Activated CD4-positive, alpha-beta memory T cell treated with anti-CD3 and anti-CD28 coated beads, Interleukin-2, amount 10 ng/mL, durations not matched to agents 7 days and 5 days (primary cell): Measurements from ENCODE around the gene AHDC1. TPM values are rescaled to one million over a fixed set of nuclear protein-coding genes. Genes with fewer than 3 reads are reported as not detected.
"Not testable (repeated sequence)": the region's sequence is repeated elsewhere in the genome, so short reads cannot be mapped to it uniquely, and the experiment has no call there.

ENCODE experiments used
- CTCF ChIA-PET: fragments of 350-600 bp; sonication (Branson Sonifier 250); formaldehyde crosslinking; loops from one replicate; lab custom pipeline; 2021; ENCODE audit warnings: antibody characterized with exemption, inconsistent platforms; lab: Charles Lee
- POLR2A ChIA-PET: fragments of 350-600 bp; sonication (Branson Sonifier 250); formaldehyde crosslinking; loops from one replicate; lab custom pipeline; 2021; ENCODE audit warnings: antibody characterized with exemption; lab: Charles Lee
- DNase-seq: peaks from one replicate; pipeline ENCODE4 v3.0.0-alpha.2; 2020
- H3K27ac Mint-ChIP-seq: one replicate; pipeline ENCODE4 v1.8.0; 2021; ENCODE audit warnings: mild to moderate bottlenecking, mixed read lengths
- H3K27me3 Mint-ChIP-seq: one replicate; pipeline ENCODE4 v1.8.0; 2021; ENCODE audit warnings: mixed read lengths
- H3K36me3 Mint-ChIP-seq: one replicate; pipeline ENCODE4 v1.8.0; 2021; ENCODE audit warnings: low read depth, mixed read lengths
- H3K4me1 Mint-ChIP-seq: one replicate; pipeline ENCODE4 v1.8.0; 2021; ENCODE audit warnings: mixed read lengths
- H3K4me3 Mint-ChIP-seq: one replicate; pipeline ENCODE4 v1.8.0; 2021; ENCODE audit warnings: mild to moderate bottlenecking, mixed read lengths
- H3K9me3 Mint-ChIP-seq: one replicate; pipeline ENCODE4 v1.8.0; 2021; ENCODE audit warnings: mixed read lengths
- total RNA-seq, 2 experiments: library from RNA; stranded (reverse); gene quantifications; one replicate each; pipeline ENCODE4 v1.2.3, GENCODE V29; 2021

AHDC1 gene
- total RNA-seq, 2 experiments from 2014 or later: 16.9 to 18.9 TPM

DNA sequence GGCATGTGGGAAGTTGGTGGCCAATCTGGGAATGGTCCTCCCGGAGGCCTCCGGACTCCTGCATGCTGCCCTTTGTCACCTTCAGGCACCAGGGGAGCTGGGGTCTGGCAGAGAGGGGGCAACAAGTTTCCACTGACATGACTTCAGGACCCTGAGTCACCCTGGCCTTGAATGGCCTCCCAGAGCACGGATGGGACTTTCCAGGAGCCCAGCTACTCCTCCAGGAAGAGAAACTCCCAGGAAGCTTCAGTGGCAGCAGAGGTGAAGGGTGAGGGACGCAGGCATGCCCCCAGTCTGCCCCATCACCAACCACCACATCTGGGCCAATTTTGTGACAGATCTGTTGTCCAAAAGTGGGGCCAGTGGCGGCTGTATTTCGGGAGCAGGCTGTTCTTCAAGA, 58.1 kb downstream of the AHDC1 start:
- no peak for DNase-seq
- ChIA-PET CTCF (no interaction called here), POLR2A (no interaction called here)
- H3K4me3 Mint-ChIP-seq: no peak overlapping the region
- peaks cover 6% of the 10 kb centered on the region for H3K4me1 Mint-ChIP-seq
- peaks cover 2% of the 10 kb centered on the region for H3K36me3 Mint-ChIP-seq
- no peaks in the 10 kb centered on the region for H3K27me3 Mint-ChIP-seq
- no peaks in the 10 kb centered on the region for H3K9me3 Mint-ChIP-seq
- H3K27ac Mint-ChIP-seq: no peak overlapping the region

DNA sequence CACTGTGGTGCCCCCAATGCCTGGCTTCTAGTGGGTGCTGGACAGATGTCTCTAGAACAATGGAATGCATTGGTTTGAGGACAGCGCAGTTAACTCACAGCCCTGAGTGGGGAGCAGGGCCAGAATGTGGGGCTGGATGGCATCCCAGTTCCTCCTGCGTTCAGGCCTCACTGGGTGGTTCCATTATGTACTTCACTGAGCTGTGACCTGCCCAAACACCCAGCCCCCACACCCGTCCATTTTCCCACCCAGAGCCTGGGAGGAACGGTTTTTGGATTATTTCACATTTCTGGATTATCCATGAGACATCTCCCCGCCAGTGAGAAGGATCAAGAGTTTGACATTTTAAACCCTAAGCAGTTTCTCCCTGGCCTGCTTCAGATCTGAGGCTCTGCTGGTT, 58.7 kb downstream of the AHDC1 start:
- DNase-seq: no peak
- H3K9me3 Mint-ChIP-seq: no peaks in the 10 kb centered on the region
- no peak overlapping the region for H3K27ac Mint-ChIP-seq
- no peak overlapping the region for H3K4me3 Mint-ChIP-seq
- peaks cover 10% of the 10 kb centered on the region for H3K4me1 Mint-ChIP-seq
- peaks cover 2% of the 10 kb centered on the region for H3K36me3 Mint-ChIP-seq
- POLR2A ChIA-PET: interaction anchor here (1.6 kb wide), 1 partner anchor 55 kb away, joined by 5 read pairs; the partner anchor contains the start of gene WASF2
- CTCF ChIA-PET: interaction anchor here (1.6 kb wide), 1 partner anchor 11 kb away, joined by 10 read pairs; no protein-coding TSS in a partner anchor
- H3K27me3 Mint-ChIP-seq: no peaks in the 10 kb centered on the region

DNA sequence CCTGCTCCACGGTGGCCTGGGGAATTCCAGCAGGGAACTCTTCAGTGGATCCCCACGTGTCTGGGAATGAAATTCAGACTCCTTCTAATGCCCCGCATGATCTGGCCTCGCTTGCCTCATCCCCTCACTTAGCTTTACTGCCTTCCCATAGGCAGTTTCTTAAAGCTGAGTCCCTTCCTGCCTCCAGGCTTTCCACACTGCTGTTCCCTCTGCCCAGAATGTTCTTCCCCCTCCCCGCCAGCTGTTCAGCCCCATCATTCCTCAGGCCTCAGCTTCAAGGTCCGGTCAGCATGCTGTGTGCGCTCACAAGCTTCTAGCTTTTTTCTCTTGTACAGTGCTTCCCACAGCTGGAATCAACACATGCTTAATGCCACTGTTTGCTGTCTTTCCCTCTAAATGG, 59.1 kb downstream of the AHDC1 start:
- ChIA-PET POLR2A (interaction anchor here (1.6 kb wide), 1 partner anchor 55 kb away, joined by 5 read pairs; the partner anchor contains the start of gene WASF2), CTCF (interaction anchor here (1.6 kb wide), 1 partner anchor 12 kb away, joined by 10 read pairs; no protein-coding TSS in a partner anchor)
- Mint-ChIP-seq H3K4me3 (no peak overlapping the region), H3K27me3 (no peaks in the 10 kb centered on the region), H3K4me1 (peaks cover 11% of the 10 kb centered on the region), H3K36me3 (peaks cover 2% of the 10 kb centered on the region), H3K27ac (no peak overlapping the region), H3K9me3 (no peaks in the 10 kb centered on the region)
- DNase-seq: no peak

DNA sequence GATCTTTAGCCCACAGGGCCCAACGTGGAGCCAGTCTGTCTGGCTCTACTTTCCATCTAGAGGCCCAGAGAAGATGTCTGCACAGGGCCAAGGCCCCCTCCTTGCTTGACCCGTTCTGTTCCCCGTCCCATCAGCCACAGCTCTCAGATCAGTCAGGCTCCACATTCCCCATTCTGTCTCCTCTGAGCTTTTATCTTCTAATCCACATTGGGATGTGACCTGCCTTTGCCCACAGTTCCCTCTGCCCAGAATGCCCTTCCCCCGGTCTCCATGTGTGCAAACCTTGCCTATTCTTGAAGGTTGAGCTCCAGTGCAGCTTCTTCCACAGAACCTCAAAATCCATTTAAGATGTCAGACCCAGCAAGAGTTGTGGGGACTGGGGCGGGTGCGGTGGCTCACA, 60.7 kb downstream of the AHDC1 start:
- H3K27me3 Mint-ChIP-seq: no peaks in the 10 kb centered on the region
- no peaks in the 10 kb centered on the region for H3K36me3 Mint-ChIP-seq
- ChIA-PET POLR2A (interaction anchor here (0.8 to 1.9 kb wide), 2 partner anchors 13 to 120 kb away, joined by 3 to 8 read pairs; no protein-coding TSS in a partner anchor), CTCF (interaction anchor here (1.2 to 1.6 kb wide), 3 partner anchors 13 to 26 kb away, joined by 3 to 10 read pairs (median 3); no protein-coding TSS in a partner anchor)
- no peak overlapping the region for H3K27ac Mint-ChIP-seq
- no peak overlapping the region for H3K4me3 Mint-ChIP-seq
- H3K4me1 Mint-ChIP-seq: peaks cover 11% of the 10 kb centered on the region
- no peaks in the 10 kb centered on the region for H3K9me3 Mint-ChIP-seq
- DNase-seq: no peak

DNA sequence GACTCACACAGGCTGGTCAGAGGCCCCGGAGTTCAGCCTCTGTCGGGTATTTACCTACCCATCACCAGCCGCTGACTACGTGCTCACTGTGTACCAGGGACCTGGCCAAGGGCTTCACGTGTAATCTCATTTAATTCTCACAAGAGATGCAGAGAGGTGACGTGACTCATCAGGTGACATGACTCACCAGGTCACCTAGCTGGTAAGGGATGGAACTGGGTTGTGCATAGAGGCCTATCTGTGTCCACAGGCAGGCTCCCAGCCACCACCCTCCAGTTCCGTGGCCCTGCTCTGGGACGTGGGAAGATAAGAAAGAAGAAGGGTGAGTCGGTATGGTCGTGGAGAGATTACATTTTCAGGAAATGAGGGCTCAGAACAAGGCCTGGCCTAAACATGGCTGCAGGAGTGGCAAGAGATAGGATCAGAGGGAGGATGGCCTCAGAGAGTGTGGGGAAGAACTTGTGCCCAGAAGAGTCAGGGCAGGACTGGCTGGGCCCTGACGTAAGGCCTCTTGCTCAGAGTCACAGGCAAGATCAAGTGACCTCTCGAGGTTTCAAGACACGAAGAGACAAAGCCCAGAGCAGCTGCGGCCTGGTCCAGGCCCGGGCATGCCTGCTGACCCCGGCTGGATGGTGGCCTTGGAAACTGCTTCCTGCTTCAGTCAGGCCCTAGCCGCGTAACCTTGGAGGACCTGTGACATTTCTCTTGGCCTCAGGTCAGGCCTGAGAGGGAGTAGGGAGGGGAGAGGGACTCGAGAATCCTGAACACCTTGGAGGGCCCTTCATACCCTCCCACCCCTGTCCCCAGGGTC, 61.3 kb downstream of the AHDC1 start:
- H3K4me1 Mint-ChIP-seq: peaks cover 11% of the 10 kb centered on the region
- no peak overlapping the region for H3K4me3 Mint-ChIP-seq
- POLR2A ChIA-PET: interaction anchor here (0.8 to 1.9 kb wide), 2 partner anchors 14 to 120 kb away, joined by 3 to 8 read pairs; no protein-coding TSS in a partner anchor
- no peak for DNase-seq
- H3K36me3 Mint-ChIP-seq: no peaks in the 10 kb centered on the region
- no peaks in the 10 kb centered on the region for H3K27me3 Mint-ChIP-seq
- H3K9me3 Mint-ChIP-seq: no peaks in the 10 kb centered on the region
- H3K27ac Mint-ChIP-seq: peak overlapping the region; percentile 19
- CTCF ChIA-PET: interaction anchor here (1.2 kb wide), 1 partner anchor 27 kb away, joined by 3 read pairs; no protein-coding TSS in a partner anchor

DNA sequence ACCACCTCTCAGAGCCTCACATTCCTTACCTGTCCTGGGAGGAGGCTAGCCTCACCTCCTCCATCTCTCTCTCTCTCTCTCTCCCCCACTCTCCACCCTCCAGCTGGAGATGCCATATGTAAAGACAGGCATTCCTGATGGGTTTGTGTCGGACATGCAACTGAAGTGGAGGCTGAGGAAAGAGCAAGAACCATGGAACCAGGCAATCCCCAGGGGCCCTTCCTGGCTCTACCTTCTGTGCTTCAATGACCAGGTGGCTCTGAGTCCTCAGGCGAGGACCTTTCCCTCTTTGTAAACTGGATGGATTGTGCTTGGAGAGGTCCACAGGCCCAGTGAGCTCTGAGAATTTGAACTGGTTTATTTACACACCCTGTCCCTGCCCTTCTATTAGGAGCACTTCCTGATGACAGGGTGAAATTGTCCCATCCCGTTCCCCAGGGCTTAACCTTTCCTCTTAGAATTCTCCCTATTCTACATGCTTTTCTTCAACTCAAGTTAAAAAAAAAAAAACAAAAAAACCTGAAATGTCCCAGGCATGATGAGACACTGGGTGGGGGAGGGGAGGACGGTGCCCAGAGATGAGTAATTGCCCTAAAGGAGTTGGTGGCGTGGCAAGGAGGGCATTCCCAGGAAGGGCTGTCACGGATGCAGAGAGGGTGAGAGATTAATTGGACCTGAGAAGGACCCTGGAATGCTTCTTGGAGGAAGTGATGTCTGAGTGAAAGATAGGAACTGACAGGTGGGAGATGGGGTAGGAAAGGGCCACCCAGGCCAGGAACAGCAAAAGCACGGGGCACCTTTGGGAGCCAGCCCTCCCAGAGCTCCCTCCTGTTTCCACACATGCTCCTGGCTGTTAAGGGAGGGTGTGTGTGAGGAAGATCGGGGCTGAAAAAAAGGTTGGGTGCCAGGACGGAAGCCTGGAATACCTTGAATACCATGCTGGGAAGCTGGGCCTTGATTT, 63.8 kb downstream of the AHDC1 start:
- no peak for DNase-seq
- H3K9me3 Mint-ChIP-seq: no peaks in the 10 kb centered on the region
- peaks cover 11% of the 10 kb centered on the region for H3K4me1 Mint-ChIP-seq
- H3K27ac Mint-ChIP-seq: no peak overlapping the region
- no peaks in the 10 kb centered on the region for H3K36me3 Mint-ChIP-seq
- H3K27me3 Mint-ChIP-seq: no peaks in the 10 kb centered on the region
- ChIA-PET CTCF (interaction anchor here (0.6 kb wide), 1 partner anchor 9 kb away, joined by 5 read pairs; no protein-coding TSS in a partner anchor), POLR2A (no interaction called here)
- no peak overlapping the region for H3K4me3 Mint-ChIP-seq

DNA sequence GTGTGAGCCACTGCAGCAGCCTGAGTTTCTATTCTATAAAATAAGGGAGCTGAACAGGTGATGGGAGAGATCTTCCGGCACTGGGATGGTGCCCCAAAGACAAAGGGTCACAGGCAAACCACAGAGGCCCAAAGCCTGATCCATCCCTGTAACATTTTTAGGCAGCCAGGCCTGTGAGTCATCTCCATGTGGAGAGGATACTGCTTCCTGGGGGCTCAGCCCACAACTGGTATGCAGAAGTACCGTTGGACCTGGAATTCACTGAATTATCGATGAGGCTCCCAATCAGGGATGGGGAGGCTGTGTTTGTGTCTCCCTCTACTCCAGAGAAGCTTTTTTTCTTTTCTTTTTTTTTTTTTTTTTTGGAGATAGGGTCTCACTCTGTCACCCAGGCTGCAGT, 65.2 kb downstream of the AHDC1 start:
- Mint-ChIP-seq H3K9me3 (no peaks in the 10 kb centered on the region), H3K4me3 (no peak overlapping the region), H3K27ac (no peak overlapping the region), H3K4me1 (peaks cover 11% of the 10 kb centered on the region), H3K27me3 (no peaks in the 10 kb centered on the region), H3K36me3 (no peaks in the 10 kb centered on the region)
- ChIA-PET POLR2A (no interaction called here), CTCF (interaction anchor here (0.7 to 1.4 kb wide), 4 partner anchors 16 to 1260 kb away, joined by 3 to 4 read pairs (median 3); no protein-coding TSS in a partner anchor)
- no peak for DNase-seq

DNA sequence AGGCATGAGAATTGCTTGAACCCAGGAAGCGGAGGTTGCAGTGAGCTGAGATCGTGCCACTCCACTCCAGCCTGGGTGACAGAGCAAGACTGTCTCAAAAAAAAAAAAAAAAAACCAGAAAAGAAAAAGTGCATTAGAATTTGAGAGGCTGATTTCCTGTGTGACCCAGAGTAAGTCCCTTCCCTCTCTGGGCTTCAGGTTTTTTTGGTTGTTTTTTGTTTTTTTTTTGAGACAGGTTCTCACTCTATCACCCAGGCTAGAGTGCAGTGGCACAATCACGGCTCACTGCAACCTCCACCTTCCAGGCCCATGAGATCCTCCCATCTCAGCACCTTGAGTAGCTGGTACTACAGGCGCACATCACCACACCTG, 65.7 kb downstream of the AHDC1 start:
- H3K36me3 Mint-ChIP-seq, POLR2A ChIA-PET, H3K27ac Mint-ChIP-seq, H3K9me3 Mint-ChIP-seq, H3K4me1 Mint-ChIP-seq, DNase-seq, H3K27me3 Mint-ChIP-seq, H3K4me3 Mint-ChIP-seq: not testable (repeated sequence)
- CTCF ChIA-PET: interaction anchor here (0.7 to 1.4 kb wide), 4 partner anchors 15 to 1261 kb away, joined by 3 to 4 read pairs (median 3); no protein-coding TSS in a partner anchor

DNA sequence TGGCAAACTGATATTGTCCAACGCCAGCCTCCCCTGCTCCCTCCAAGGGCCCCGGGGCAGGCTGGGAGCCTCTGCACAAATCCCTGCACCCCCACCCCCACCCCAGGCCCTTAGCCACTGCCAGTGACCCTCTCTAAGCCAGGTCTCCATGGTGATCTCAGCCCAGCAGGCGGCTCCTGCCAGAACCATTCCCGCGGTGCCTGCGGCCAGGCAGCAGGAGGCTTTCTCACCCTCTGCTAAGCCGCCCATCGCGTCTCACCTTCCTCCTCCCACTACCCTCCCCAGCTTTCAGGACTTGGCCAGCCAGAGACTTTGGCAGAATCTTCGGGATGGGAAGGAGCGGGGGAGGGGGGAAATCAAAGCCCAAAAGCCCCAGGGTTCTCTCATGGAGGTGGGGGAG, 67.2 kb downstream of the AHDC1 start:
- peaks cover 20% of the 10 kb centered on the region for H3K4me1 Mint-ChIP-seq
- H3K9me3 Mint-ChIP-seq: no peaks in the 10 kb centered on the region
- H3K4me3 Mint-ChIP-seq: no peak overlapping the region
- no peak overlapping the region for H3K27ac Mint-ChIP-seq
- ChIA-PET POLR2A (interaction anchor here (1.0 kb wide), 1 partner anchor 11 kb away, joined by 3 read pairs; no protein-coding TSS in a partner anchor), CTCF (interaction anchor here (0.7 kb wide), 1 partner anchor 65 kb away, joined by 3 read pairs; no protein-coding TSS in a partner anchor)
- no peaks in the 10 kb centered on the region for H3K27me3 Mint-ChIP-seq
- H3K36me3 Mint-ChIP-seq: peaks cover 8% of the 10 kb centered on the region
- no peak for DNase-seq

DNA sequence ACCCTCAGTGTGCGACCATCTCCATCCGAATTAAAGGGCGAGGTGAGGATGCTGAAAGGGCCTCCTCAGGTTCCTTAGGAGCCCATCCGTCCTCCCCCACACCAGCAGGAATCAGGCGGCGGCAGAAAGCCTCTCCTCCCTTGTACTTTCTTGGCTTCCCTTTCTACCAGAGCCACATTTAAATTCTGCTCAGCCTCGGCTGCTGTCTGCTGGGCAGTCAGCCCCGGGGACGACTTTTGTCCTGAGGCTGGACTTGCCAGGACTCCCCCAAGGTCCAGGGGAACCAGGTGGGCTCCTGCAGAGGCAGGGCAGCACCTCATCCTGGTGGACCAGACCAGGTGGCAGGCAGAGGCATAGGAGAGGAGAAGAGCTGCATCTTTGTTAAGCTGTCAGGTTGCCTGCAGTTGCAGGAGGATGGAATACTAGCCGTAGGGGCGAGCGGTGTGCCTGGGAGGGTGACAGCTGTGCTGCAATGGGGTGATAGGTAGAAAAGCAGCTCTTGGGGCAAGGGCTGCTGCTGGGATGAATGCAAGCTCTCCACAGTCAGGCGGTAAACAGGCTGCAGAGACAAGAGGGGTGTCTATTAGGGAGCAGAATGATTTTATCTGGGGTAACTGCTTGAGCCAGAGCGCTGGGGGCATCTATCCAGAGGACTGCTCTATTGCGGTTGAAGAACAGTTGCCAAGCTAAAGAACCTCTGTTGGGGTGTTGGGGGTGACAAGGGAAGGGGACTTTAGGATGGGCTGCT, 67.8 kb downstream of the AHDC1 start:
- ChIA-PET POLR2A (interaction anchor here (1.0 kb wide), 1 partner anchor 11 kb away, joined by 3 read pairs; no protein-coding TSS in a partner anchor), CTCF (interaction anchor here (0.7 kb wide), 1 partner anchor 65 kb away, joined by 3 read pairs; no protein-coding TSS in a partner anchor)
- peaks cover 22% of the 10 kb centered on the region for H3K4me1 Mint-ChIP-seq
- H3K27ac Mint-ChIP-seq: no peak overlapping the region
- DNase-seq: no peak
- H3K36me3 Mint-ChIP-seq: peaks cover 8% of the 10 kb centered on the region
- H3K27me3 Mint-ChIP-seq: no peaks in the 10 kb centered on the region
- H3K9me3 Mint-ChIP-seq: no peaks in the 10 kb centered on the region
- no peak overlapping the region for H3K4me3 Mint-ChIP-seq

DNA sequence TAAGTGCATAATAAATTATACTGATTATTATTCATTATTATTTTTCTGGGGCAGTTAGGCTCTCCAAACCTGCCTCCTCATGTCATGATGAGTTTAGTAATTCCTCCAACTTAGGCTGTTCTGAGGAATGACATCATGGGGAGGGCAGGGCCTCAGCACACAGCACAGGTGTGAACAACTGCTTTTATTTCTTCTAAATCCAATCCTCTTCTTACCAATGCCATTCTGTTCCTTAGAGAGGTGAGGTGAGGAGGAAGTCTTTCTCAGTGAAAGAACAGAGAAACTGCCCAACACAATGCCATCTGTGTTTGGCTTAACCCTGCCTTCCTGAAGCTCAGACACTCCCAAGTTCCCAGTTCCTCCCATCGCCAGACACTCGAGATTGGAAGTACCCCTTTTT, 68.6 kb downstream of the AHDC1 start:
- POLR2A ChIA-PET: no interaction called here
- no peak overlapping the region for H3K4me3 Mint-ChIP-seq
- no peak overlapping the region for H3K27ac Mint-ChIP-seq
- peaks cover 19% of the 10 kb centered on the region for H3K4me1 Mint-ChIP-seq
- DNase-seq: no peak
- CTCF ChIA-PET: no interaction called here
- no peaks in the 10 kb centered on the region for H3K27me3 Mint-ChIP-seq
- peaks cover 8% of the 10 kb centered on the region for H3K36me3 Mint-ChIP-seq
- H3K9me3 Mint-ChIP-seq: no peaks in the 10 kb centered on the region
